GM23338 (cell line): ENCODE results near the gene TMEM250. TPM values are rescaled to one million over a fixed set of nuclear protein-coding genes. Genes with fewer than 3 reads are reported as not detected.
A peak's percentile ranks its signal among the peaks of the same experiment; 100 is the strongest.

Source experiments
- ATAC-seq: fragments of 200-7000 bp; cut with Tn5 transposase; 3 replicates; pipeline ENCODE4 v1.9.1; 2020
- DNase-seq: peaks from one replicate; pipeline ENCODE4 v3.0.0-alpha.2; 2015; ENCODE audit warnings: low spot score
- H2AFZ ChIP-seq: fragments of 200-600 bp; sonication (generic); 2 replicates; pipeline ENCODE4 v1.8.0; 2016; ENCODE audit warnings: antibody characterized with exemption, mild to moderate bottlenecking, moderate library complexity
- H3F3A ChIP-seq: fragments of 200-600 bp; sonication (generic); replicated peaks from 2 replicates; pipeline ENCODE4 v1.8.0; 2017; ENCODE audit warnings: antibody characterized with exemption, mixed run types, low read depth
- H3K27ac ChIP-seq: fragments of 200-600 bp; sonication (generic); 2 replicates; pipeline ENCODE4 v1.6.1; 2016; ENCODE audit warnings: low read depth
- H3K27me3 ChIP-seq: fragments of 200-600 bp; sonication (generic); 2 replicates; pipeline ENCODE4 v1.8.0; 2016; ENCODE audit warnings: mild to moderate bottlenecking, mixed run types, moderate library complexity; ENCODE audit not compliant: insufficient read depth
- H3K36me3 ChIP-seq: fragments of 200-600 bp; sonication (generic); 2 replicates; pipeline ENCODE4 v1.8.0; 2016; ENCODE audit warnings: mild to moderate bottlenecking; ENCODE audit not compliant: insufficient read depth
- H3K4me1 ChIP-seq: fragments of 200-600 bp; sonication (generic); 2 replicates; pipeline ENCODE4 v1.8.0; 2016; ENCODE audit warnings: mild to moderate bottlenecking, moderate library complexity; ENCODE audit not compliant: insufficient read depth
- H3K4me2 ChIP-seq: fragments of 200-600 bp; sonication (generic); 2 replicates; pipeline ENCODE4 v1.7.1; 2017; ENCODE audit warnings: mixed run types
- H3K4me3 ChIP-seq: fragments of 200-600 bp; sonication (generic); 2 replicates; pipeline ENCODE4 v1.6.1; 2016; ENCODE audit warnings: mixed run types
- H3K79me2 ChIP-seq: fragments of 200-600 bp; sonication (generic); replicated peaks from 2 replicates; pipeline ENCODE4 v1.8.0; 2017; ENCODE audit warnings: mild to moderate bottlenecking; ENCODE audit not compliant: insufficient read depth
- H3K9me2 ChIP-seq: fragments of 200-600 bp; sonication (generic); 2 replicates; pipeline ENCODE4 v1.8.0; 2017; ENCODE audit not compliant: insufficient read depth
- H4K20me1 ChIP-seq: fragments of 200-600 bp; sonication (generic); replicated peaks from 2 replicates; pipeline ENCODE4 v1.8.0; 2017; ENCODE audit warnings: mild to moderate bottlenecking; ENCODE audit not compliant: insufficient read depth
- H3K27ac Mint-ChIP-seq: 2 replicates; pipeline ENCODE4 v1.8.0; 2020; ENCODE audit warnings: inconsistent platforms, mild to moderate bottlenecking, moderate library complexity, mixed read lengths
- H3K27me3 Mint-ChIP-seq: 3 replicates; pipeline ENCODE4 v1.8.0; 2022; ENCODE audit warnings: low read depth, mild to moderate bottlenecking, moderate library complexity, mixed read lengths, inconsistent platforms; ENCODE audit not compliant: insufficient read depth, poor library complexity
- H3K36me3 Mint-ChIP-seq: 3 replicates; pipeline ENCODE4 v1.8.0; 2021; ENCODE audit warnings: low read depth, mild to moderate bottlenecking, inconsistent platforms, moderate library complexity, mixed read lengths
- H3K4me1 Mint-ChIP-seq: 3 replicates; pipeline ENCODE4 v1.8.0; 2020; ENCODE audit warnings: mild to moderate bottlenecking, inconsistent platforms, mixed read lengths
- H3K4me3 Mint-ChIP-seq: 3 replicates; pipeline ENCODE4 v1.8.0; 2021; ENCODE audit warnings: moderate library complexity, mild to moderate bottlenecking, inconsistent platforms, mixed read lengths
- H3K9me3 Mint-ChIP-seq: 3 replicates; pipeline ENCODE4 v1.8.0; 2020; ENCODE audit warnings: moderate library complexity, mild to moderate bottlenecking, inconsistent platforms, mixed read lengths
- CREB1 ChIP-seq: fragments of 250-450 bp; sonication (Bioruptor Pico); IDR thresholded peaks from 2 replicates; pipeline ENCODE4 v1.5.0; 2020; ENCODE audit warnings: low read depth, mild to moderate bottlenecking, moderate library complexity
- EZH2 ChIP-seq: fragments of 200-600 bp; sonication (generic); IDR thresholded peaks from one replicate; pipeline ENCODE4 v1.8.0; 2017; ENCODE audit warnings: antibody characterized with exemption, mild to moderate bottlenecking, low read depth; ENCODE audit not compliant: unreplicated experiment
- JUNB ChIP-seq: IDR thresholded peaks from one replicate; pipeline ENCODE4 v1.6.1; 2016; ENCODE audit warnings: antibody characterized with exemption; ENCODE audit not compliant: unreplicated experiment
- NANOG ChIP-seq: IDR thresholded peaks from 2 replicates; pipeline ENCODE4 v1.6.1; 2016; ENCODE audit warnings: antibody characterized with exemption, borderline replicate concordance
- POLR2AphosphoS5 ChIP-seq: IDR thresholded peaks from 2 replicates; pipeline ENCODE4 v1.6.1; 2016; ENCODE audit warnings: antibody characterized with exemption, low read depth
- ZNF462 ChIP-seq: fragments of 250-450 bp; sonication (Bioruptor Pico); IDR thresholded peaks from 2 replicates; pipeline ENCODE4 v1.5.0; 2020; ENCODE audit warnings: mild to moderate bottlenecking, moderate library complexity
- polyA plus RNA-seq: library from polyadenylated mRNA; unstranded; fragments of >200 nt; fragmentation: Nextera tagmentation; extraction: Ambion mirVana; gene quantifications from 2 replicates; pipeline ENCODE4 v1.2.1, GENCODE V29; 2016
- total RNA-seq: library from RNA; depleted of rRNA; stranded (reverse); fragments of >200 nt; shearing (Covaris generic); gene quantifications from 2 replicates; pipeline ENCODE4 v1.2.3, GENCODE V29; 2014
- TF ChIP-seq, protein P1 (sequence below), 2 experiments: fragments of 200-600 bp in 1 of 2; sonication (generic) in 1 of 2; conservative IDR thresholded peaks; 2 replicates each; pipeline versions ENCODE4 v1.5.1 to v1.6.1; 2016 to 2017; ENCODE audit warnings: antibody characterized with exemption in 2 of 2, low read depth in 2 of 2, mild to moderate bottlenecking in 2 of 2, moderate library complexity in 1 of 2
- TF ChIP-seq, protein P2 (sequence below): IDR thresholded peaks from one replicate; pipeline ENCODE4 v1.6.1; 2018; ENCODE audit warnings: antibody characterized with exemption; ENCODE audit not compliant: unreplicated experiment

The TMEM250 gene
- total and polyA plus RNA-seq, 2 experiments from 2014 or later = 12.2 to 39.2 TPM

DNA sequence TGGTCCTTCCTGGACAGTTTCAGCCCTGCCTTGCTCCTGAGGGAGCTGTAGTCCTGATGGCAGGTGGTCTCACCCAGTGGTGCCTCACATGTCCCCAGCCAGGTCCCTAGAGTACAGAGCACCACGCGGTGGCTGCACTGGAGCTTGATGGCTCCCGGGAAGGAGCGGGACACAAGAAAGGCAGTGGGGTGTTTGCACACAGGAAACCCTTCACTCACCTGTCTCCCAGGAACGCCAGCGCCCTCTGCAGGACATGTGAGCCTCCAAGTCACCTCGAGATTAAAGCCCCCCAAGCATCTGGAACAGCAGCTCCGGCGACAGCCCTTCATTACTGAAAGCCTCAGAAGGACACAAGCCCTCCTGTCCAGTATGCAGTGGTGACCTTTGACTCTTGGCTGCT lies 19.9 kb upstream of the TMEM250 start:
- Histone ChIP-seq H2AFZ (peak overlapping the region; percentile 92), H3K27ac (no peak overlapping the region), H3K79me2 (no peaks in the 10 kb centered on the region), H4K20me1 (no peaks in the 10 kb centered on the region), H3K4me2 (peak overlapping the region; percentile 69), H3K4me3 (no peak overlapping the region), H3K27me3 (peaks cover 10% of the 10 kb centered on the region; the same call in 1 of the 2 replicates), H3K36me3 (no peaks in the 10 kb centered on the region), H3K9me2 (no peaks in the 10 kb centered on the region), H3F3A (no peaks in the 10 kb centered on the region), H3K4me1 (peaks cover 15% of the 10 kb centered on the region)
- Mint-ChIP-seq H3K27ac (no peak overlapping the region), H3K27me3 (peaks cover 14% of the 10 kb centered on the region), H3K36me3 (no peaks in the 10 kb centered on the region), H3K4me1 (peaks cover 17% of the 10 kb centered on the region), H3K9me3 (no peaks in the 10 kb centered on the region; the same call in 2 of the 3 replicates), H3K4me3 (peak overlapping the region; percentile 30; the same call in 1 of the 3 replicates)
- ATAC-seq (peak; percentile 46), DNase-seq (peak; percentile 97)
- no peak for TF ChIP-seq EZH2
- TF ChIP-seq, protein P1, sequence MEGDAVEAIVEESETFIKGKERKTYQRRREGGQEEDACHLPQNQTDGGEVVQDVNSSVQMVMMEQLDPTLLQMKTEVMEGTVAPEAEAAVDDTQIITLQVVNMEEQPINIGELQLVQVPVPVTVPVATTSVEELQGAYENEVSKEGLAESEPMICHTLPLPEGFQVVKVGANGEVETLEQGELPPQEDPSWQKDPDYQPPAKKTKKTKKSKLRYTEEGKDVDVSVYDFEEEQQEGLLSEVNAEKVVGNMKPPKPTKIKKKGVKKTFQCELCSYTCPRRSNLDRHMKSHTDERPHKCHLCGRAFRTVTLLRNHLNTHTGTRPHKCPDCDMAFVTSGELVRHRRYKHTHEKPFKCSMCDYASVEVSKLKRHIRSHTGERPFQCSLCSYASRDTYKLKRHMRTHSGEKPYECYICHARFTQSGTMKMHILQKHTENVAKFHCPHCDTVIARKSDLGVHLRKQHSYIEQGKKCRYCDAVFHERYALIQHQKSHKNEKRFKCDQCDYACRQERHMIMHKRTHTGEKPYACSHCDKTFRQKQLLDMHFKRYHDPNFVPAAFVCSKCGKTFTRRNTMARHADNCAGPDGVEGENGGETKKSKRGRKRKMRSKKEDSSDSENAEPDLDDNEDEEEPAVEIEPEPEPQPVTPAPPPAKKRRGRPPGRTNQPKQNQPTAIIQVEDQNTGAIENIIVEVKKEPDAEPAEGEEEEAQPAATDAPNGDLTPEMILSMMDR (conservative IDR thresholded peaks at IDR 0.05; ENCODE audit: low read depth in 2 of 2) = peak; percentile 82 to 90

DNA sequence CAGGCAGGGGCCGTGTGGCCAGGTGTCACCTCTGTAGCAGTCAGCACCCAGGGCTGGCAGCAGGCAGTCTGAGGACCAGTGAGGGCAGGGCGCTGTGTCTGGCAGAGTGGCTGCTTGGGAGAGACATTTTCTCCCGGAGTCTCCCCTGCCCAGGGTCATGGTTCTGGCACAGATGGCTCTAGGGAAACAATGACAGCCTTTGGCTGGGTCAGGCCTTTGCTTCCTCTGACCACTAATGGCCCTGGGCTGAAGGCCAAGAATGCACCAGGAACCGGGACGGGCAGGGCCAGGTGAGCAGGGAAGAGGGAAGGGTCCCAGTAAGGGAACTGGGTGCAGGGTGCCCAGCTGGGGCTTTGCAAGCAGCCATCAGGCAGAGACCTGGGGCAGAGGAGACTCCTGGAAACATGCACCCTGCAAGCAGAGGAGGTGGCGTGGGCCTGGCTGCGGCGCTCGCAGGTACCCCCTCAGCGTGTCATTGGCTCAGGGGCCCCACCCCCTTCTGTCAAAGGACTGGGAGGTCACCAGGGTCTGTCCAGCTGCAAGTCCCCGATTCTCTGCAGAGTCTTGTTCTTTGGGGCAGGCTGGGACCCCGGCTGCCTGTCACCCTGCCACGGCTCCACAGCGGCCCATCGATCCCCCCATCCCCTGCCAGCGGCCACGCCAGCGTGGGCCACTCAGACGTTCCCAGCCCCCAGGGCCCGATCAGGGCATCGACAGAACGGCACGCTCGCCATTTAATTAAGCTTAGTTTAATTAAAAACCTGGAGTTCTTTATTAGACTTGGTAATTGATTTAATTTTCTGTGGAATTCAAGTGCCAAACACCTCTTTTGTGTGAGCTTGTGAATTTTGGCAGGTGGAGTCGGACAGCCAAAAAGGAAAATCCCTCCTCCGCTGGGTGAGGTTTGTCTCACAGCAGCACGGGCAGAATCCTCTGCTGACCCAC lies 18.9 kb upstream of the TMEM250 start:
- no peaks in the 10 kb centered on the region for H3K36me3 Mint-ChIP-seq
- Histone ChIP-seq H3K4me1 (peaks cover 9% of the 10 kb centered on the region), H3K4me2 (no peak overlapping the region), H3F3A (no peaks in the 10 kb centered on the region), H4K20me1 (no peaks in the 10 kb centered on the region), H2AFZ (no peak overlapping the region), H3K9me2 (no peaks in the 10 kb centered on the region), H3K27me3 (peaks cover 16% of the 10 kb centered on the region), H3K4me3 (no peak overlapping the region), H3K79me2 (no peaks in the 10 kb centered on the region), H3K27ac (no peak overlapping the region), H3K36me3 (no peaks in the 10 kb centered on the region)
- H3K27me3 Mint-ChIP-seq = peaks cover 15% of the 10 kb centered on the region
- no peak overlapping the region for H3K4me3 Mint-ChIP-seq
- no peak for ATAC-seq
- H3K27ac Mint-ChIP-seq = no peak overlapping the region
- peaks cover 13% of the 10 kb centered on the region for H3K4me1 Mint-ChIP-seq
- H3K9me3 Mint-ChIP-seq = no peaks in the 10 kb centered on the region; the same call in 2 of the 3 replicates
- DNase-seq = no peak
- TF ChIP-seq JUNB (no peak), NANOG (no peak), EZH2 (no peak), ZNF462 (no peak), POLR2AphosphoS5 (no peak), CREB1 (no peak)
- TF ChIP-seq, protein P2, sequence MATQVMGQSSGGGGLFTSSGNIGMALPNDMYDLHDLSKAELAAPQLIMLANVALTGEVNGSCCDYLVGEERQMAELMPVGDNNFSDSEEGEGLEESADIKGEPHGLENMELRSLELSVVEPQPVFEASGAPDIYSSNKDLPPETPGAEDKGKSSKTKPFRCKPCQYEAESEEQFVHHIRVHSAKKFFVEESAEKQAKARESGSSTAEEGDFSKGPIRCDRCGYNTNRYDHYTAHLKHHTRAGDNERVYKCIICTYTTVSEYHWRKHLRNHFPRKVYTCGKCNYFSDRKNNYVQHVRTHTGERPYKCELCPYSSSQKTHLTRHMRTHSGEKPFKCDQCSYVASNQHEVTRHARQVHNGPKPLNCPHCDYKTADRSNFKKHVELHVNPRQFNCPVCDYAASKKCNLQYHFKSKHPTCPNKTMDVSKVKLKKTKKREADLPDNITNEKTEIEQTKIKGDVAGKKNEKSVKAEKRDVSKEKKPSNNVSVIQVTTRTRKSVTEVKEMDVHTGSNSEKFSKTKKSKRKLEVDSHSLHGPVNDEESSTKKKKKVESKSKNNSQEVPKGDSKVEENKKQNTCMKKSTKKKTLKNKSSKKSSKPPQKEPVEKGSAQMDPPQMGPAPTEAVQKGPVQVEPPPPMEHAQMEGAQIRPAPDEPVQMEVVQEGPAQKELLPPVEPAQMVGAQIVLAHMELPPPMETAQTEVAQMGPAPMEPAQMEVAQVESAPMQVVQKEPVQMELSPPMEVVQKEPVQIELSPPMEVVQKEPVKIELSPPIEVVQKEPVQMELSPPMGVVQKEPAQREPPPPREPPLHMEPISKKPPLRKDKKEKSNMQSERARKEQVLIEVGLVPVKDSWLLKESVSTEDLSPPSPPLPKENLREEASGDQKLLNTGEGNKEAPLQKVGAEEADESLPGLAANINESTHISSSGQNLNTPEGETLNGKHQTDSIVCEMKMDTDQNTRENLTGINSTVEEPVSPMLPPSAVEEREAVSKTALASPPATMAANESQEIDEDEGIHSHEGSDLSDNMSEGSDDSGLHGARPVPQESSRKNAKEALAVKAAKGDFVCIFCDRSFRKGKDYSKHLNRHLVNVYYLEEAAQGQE = no peak
